HepG2 (cell line): ENCODE results near the gene GTF2F1.
A peak's percentile ranks its signal among the peaks of the same experiment; 100 is the strongest.

Source experiments
- CTCF ChIP-seq: sonication (generic); formaldehyde crosslinking; IDR thresholded peaks from 2 replicates; pipeline ENCODE4 v1.5.0; 2020; ENCODE audit warnings: mild to moderate bottlenecking, missing genetic modification reagents, moderate library complexity
- YY1 ChIP-seq: IDR thresholded peaks from 2 replicates; pipeline ENCODE4 v1.6.1; 2011; ENCODE audit warnings: low read length, low read depth, moderate library complexity, mild to moderate bottlenecking; ENCODE audit not compliant: insufficient read depth, insufficient replicate concordance
- ZNF121 ChIP-seq: sonication (generic); formaldehyde crosslinking; IDR thresholded peaks from 2 replicates; pipeline ENCODE4 v1.5.0; 2020; ENCODE audit warnings: mild to moderate bottlenecking, missing genetic modification reagents
- ZNF280D ChIP-seq: sonication (generic); formaldehyde crosslinking; IDR thresholded peaks from 2 replicates; pipeline ENCODE4 v1.5.1; 2020; ENCODE audit warnings: mild to moderate bottlenecking, missing genetic modification reagents
- ZSCAN20 ChIP-seq: sonication (generic); formaldehyde crosslinking; IDR thresholded peaks from 2 replicates; pipeline ENCODE4 v1.4.0; 2020; ENCODE audit warnings: missing genetic modification reagents, mild to moderate bottlenecking, borderline replicate concordance
- TF ChIP-seq, protein P1 (sequence below), 2 experiments: fragments of 450-650 bp in 1 of 2; sonication (generic) in 1 of 2; formaldehyde crosslinking in 1 of 2; IDR thresholded peaks; 2 replicates each; pipeline versions ENCODE4 v1.6.1 to v1.8.0; 2016 to 2022; ENCODE audit warnings: antibody characterized with exemption in 1 of 2, mild to moderate bottlenecking in 1 of 2, missing genetic modification reagents in 1 of 2

GRCh38 chr19:6425732-6426620, 33.0 kb upstream of the GTF2F1 start:
- TF ChIP-seq ZNF280D (CRISPR knock-in tag): no peak
- TF ChIP-seq, protein P1, sequence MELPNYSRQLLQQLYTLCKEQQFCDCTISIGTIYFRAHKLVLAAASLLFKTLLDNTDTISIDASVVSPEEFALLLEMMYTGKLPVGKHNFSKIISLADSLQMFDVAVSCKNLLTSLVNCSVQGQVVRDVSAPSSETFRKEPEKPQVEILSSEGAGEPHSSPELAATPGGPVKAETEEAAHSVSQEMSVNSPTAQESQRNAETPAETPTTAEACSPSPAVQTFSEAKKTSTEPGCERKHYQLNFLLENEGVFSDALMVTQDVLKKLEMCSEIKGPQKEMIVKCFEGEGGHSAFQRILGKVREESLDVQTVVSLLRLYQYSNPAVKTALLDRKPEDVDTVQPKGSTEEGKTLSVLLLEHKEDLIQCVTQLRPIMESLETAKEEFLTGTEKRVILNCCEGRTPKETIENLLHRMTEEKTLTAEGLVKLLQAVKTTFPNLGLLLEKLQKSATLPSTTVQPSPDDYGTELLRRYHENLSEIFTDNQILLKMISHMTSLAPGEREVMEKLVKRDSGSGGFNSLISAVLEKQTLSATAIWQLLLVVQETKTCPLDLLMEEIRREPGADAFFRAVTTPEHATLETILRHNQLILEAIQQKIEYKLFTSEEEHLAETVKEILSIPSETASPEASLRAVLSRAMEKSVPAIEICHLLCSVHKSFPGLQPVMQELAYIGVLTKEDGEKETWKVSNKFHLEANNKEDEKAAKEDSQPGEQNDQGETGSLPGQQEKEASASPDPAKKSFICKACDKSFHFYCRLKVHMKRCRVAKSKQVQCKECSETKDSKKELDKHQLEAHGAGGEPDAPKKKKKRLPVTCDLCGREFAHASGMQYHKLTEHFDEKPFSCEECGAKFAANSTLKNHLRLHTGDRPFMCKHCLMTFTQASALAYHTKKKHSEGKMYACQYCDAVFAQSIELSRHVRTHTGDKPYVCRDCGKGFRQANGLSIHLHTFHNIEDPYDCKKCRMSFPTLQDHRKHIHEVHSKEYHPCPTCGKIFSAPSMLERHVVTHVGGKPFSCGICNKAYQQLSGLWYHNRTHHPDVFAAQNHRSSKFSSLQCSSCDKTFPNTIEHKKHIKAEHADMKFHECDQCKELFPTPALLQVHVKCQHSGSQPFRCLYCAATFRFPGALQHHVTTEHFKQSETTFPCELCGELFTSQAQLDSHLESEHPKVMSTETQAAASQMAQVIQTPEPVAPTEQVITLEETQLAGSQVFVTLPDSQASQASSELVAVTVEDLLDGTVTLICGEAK (IDR thresholded peaks at IDR 0.05): no peak
- TF ChIP-seq, protein P1 (CRISPR knock-in tag; IDR thresholded peaks at IDR 0.05): no peak; the same call in 1 of the 2 replicates
- no peak for TF ChIP-seq ZSCAN20 (CRISPR knock-in tag)
- TF ChIP-seq YY1: no peak
- TF ChIP-seq ZNF121: no peak
- peak; percentile 73 for TF ChIP-seq CTCF
